ENCODE results near the gene TTC17. TPM values are rescaled to one million over a fixed set of nuclear protein-coding genes. Genes with fewer than 3 reads are reported as not detected.
A peak's percentile ranks its signal among the peaks of the same experiment; 100 is the strongest.
"Not testable (repeated sequence)": the region's sequence is repeated elsewhere in the genome, so short reads cannot be mapped to it uniquely, and the experiment has no call there.

The TTC17 gene, protein sequence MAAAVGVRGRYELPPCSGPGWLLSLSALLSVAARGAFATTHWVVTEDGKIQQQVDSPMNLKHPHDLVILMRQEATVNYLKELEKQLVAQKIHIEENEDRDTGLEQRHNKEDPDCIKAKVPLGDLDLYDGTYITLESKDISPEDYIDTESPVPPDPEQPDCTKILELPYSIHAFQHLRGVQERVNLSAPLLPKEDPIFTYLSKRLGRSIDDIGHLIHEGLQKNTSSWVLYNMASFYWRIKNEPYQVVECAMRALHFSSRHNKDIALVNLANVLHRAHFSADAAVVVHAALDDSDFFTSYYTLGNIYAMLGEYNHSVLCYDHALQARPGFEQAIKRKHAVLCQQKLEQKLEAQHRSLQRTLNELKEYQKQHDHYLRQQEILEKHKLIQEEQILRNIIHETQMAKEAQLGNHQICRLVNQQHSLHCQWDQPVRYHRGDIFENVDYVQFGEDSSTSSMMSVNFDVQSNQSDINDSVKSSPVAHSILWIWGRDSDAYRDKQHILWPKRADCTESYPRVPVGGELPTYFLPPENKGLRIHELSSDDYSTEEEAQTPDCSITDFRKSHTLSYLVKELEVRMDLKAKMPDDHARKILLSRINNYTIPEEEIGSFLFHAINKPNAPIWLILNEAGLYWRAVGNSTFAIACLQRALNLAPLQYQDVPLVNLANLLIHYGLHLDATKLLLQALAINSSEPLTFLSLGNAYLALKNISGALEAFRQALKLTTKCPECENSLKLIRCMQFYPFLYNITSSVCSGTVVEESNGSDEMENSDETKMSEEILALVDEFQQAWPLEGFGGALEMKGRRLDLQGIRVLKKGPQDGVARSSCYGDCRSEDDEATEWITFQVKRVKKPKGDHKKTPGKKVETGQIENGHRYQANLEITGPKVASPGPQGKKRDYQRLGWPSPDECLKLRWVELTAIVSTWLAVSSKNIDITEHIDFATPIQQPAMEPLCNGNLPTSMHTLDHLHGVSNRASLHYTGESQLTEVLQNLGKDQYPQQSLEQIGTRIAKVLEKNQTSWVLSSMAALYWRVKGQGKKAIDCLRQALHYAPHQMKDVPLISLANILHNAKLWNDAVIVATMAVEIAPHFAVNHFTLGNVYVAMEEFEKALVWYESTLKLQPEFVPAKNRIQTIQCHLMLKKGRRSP
- 10 to 100 TPM; 87.6 to 89.6 TPM for total RNA-seq

DNA sequence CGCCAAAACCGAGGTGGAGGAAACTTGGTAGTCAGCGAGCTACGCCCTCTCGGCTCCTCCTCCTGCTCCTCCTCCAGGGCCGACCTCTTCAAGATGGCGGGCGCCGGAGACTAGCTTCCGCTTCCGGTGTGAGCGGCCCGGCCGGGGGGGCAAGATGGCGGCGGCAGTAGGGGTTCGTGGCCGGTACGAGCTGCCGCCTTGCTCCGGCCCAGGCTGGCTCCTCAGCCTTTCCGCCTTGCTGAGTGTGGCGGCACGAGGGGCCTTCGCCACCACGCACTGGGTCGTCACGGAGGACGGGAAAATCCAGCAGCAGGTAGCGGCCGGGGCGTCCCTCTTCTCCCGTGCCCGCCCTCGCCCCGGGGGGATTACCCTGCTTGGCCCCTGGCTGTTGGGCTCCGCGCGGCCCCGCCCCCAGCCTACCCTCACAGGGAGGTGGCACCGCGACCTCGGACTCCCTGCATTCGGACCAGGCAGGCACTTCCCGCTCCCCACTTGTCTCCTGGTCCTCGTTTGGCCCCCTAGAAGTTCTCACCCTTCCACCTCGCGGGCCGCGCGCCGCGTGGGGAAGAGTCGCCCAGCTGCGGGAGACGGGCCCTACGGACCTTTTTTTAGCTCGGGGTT is at the start of gene TTC17:
Gene TTC17 (plus strand): TSS at position 120 of the 621 bp plus-strand sequence. CDS start 35 bp downstream, at position 155.
- peaks cover 28% of the 10 kb centered on the region for H3K4me1 Mint-ChIP-seq
- POLR2A ChIA-PET: interaction anchor here (0.6 to 2.5 kb wide), 13 partner anchors 11 to 322 kb away, joined by 3 to 52 read pairs (median 4); partner anchors contain the start of genes API5 and HSD17B12

DNA sequence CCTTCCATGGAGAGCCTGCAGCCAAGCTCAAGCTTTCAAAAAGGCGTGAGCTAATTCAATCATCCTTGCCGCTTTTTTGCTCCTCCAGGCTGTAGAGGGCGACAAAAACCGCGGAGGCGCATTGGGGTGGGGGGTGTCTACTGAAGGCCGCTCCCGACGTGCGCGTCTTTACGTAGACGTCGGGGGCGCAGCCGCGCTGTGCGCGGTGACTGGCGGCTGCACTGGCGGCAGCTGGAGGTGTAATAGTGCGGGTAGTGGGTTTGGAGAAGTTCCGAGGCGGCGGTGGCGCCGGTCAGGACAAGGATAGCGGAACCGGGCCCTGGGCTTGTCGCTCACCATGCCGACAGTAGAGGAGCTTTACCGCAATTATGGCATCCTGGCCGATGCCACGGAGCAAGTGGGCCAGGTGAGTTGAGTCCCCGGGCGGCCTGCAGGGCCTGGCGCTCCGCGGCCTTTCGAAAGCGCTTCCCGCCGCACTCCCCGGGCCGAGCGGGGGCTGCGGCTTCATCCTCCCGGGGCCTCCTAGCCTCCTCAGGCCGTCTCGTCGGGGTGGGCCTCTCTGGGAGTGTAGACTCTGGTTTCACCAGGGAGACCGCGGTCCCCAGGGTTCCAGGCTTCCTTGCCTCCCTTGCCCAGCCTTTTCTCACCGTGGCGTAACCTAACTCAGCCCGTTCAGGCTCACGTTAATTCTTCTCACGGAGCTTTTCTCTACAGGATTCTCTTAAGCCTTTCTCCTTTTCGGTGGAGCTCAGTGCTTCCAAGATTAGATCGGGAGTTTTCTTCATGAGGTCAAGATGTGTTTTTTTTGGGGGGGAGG is 46.7 kb upstream of the TTC17 start, which contains the start of gene API5:
Gene API5 (plus strand): TSS at position 206 of the 817 bp plus-strand sequence. CDS start 132 bp downstream, at position 338.
- Mint-ChIP-seq H3K9me3 (no peaks in the 10 kb centered on the region), H3K36me3 (peaks cover 8% of the 10 kb centered on the region), H3K27ac (peak within 1 kb of the TSS; percentile 92), H3K4me1 (peaks cover 39% of the 10 kb centered on the region), H3K27me3 (no peaks in the 10 kb centered on the region), H3K4me3 (peak within 1 kb of the TSS; percentile 99)
- ATAC-seq (ENCODE audit: low read depth) (peak; percentile 94), DNase-seq (peak; percentile 90)
- POLR2A ChIA-PET: interaction anchor here (0.5 to 3.5 kb wide), 5 partner anchors 23 to 107 kb away, joined by 3 to 52 read pairs (median 3); partner anchors contain the start of gene TTC17

More for the DNA sequence above, at the start of gene TTC17:
- no peaks in the 10 kb centered on the region for H3K9me3 Mint-ChIP-seq
- peaks cover 8% of the 10 kb centered on the region for H3K36me3 Mint-ChIP-seq
- H3K27me3 Mint-ChIP-seq: no peaks in the 10 kb centered on the region
- H3K4me3 Mint-ChIP-seq: peak within 1 kb of the TSS; percentile 97
- DNase-seq: peak; percentile 93
- ATAC-seq (ENCODE audit: low read depth): peak; percentile 95
- peak within 1 kb of the TSS; percentile 97 for H3K27ac Mint-ChIP-seq

DNA sequence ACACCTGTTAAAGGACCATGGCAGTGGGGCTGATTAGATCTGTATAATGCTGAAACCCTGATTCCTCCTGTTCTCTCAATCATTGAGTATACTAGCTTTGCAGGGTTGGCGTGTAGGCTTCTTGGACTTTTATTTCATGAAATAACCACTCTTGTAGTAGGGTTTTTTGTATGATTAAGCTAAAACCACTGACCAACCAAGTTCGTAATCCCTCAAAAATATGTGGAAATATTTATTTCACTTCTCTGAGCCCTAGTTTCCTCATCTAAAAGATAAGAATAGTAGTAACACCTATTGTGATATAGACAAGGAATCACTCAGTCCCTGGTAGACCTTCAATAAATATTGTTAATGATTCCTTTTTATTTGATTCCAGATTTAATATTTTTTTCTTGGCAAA is 42.8 kb upstream of the TTC17 start:
- Mint-ChIP-seq H3K4me1 (peaks cover 41% of the 10 kb centered on the region), H3K36me3 (peaks cover 13% of the 10 kb centered on the region), H3K27ac (no peak overlapping the region)

DNA sequence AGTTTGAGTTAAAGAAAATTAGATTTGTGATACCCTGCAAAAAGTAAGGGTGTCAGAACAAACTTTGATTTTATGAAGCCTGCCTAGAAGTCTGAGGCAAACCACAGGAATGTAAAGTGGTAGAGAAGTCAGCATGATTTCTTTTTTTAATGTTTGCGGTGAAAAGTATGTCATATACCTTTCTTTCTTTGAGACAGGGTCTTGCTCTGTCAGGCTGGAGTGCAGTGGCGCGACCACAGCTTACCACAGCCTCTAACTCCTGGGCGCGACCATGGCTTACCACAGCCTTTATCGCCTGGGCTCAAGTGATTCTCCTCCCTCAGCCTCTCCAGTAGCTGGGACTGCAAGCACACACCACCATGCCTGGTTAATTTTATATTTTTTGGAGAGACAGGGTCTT is 42.3 kb upstream of the TTC17 start:
- H3K4me1 Mint-ChIP-seq: peaks cover 39% of the 10 kb centered on the region
- no peaks in the 10 kb centered on the region for H3K27me3 Mint-ChIP-seq

More for the DNA sequence above, 42.8 kb upstream of the TTC17 start:
- ATAC-seq (ENCODE audit: low read depth) (no peak), DNase-seq (no peak)
- H3K4me3 Mint-ChIP-seq: peak overlapping the region; percentile 37
- no peaks in the 10 kb centered on the region for H3K9me3 Mint-ChIP-seq
- POLR2A ChIA-PET: no interaction called here
- H3K27me3 Mint-ChIP-seq: no peaks in the 10 kb centered on the region

DNA sequence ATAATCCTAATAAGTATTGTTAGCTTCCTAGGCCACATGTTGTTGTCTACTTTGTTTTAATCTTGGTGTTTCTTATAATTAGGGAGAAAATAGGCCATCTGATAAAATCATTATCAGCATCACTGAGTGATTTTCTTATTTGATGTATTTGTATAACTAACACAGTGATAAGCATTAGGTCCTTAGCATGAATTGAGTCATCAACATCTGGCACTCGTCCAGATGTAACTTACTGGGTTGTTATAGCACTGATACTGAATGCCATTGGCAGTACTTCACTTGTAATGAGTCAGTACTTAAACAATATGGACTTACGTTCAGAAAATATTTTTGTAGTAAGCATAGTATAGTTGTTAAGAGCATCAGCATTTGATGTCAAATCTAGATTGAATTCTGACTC is 30.7 kb upstream of the TTC17 start:
- Mint-ChIP-seq H3K4me1 (no peaks in the 10 kb centered on the region), H3K4me3 (no peak overlapping the region), H3K36me3 (peaks cover 32% of the 10 kb centered on the region), H3K27me3 (no peaks in the 10 kb centered on the region), H3K27ac (no peak overlapping the region), H3K9me3 (no peaks in the 10 kb centered on the region)
- ATAC-seq (ENCODE audit: low read depth): no peak
- no peak for DNase-seq
- POLR2A ChIA-PET: no interaction called here

More for the DNA sequence above, 42.3 kb upstream of the TTC17 start:
- Mint-ChIP-seq H3K9me3 (no peaks in the 10 kb centered on the region), H3K4me3 (peak overlapping the region; percentile 37), H3K36me3 (peaks cover 14% of the 10 kb centered on the region), H3K27ac (peak overlapping the region; percentile 32)
- POLR2A ChIA-PET: no interaction called here
- DNase-seq (peak; percentile 44), ATAC-seq (ENCODE audit: low read depth) (no peak)

DNA sequence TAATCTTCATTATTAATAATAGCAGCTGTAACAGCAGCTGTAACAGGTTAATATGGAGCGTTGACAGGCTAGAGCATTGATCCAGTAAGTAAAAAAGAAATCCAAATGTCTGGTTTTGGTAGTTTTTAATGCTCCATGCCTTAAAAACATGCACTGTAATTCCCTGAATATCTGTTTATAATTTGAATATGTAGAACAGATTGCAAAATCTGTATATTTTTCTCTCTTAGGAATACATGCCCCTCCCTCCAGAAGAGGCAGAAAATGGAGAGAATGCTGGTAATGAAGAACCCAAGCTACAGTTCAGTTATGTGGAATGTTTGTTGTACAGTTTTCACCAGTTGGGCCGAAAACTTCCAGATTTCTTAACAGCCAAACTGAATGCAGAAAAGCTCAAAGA is 30.2 kb upstream of the TTC17 start:
- H3K27ac Mint-ChIP-seq: no peak overlapping the region
- POLR2A ChIA-PET: no interaction called here
- no peaks in the 10 kb centered on the region for H3K9me3 Mint-ChIP-seq
- no peak for ATAC-seq (ENCODE audit: low read depth)
- no peaks in the 10 kb centered on the region for H3K27me3 Mint-ChIP-seq
- H3K4me1 Mint-ChIP-seq: no peaks in the 10 kb centered on the region
- H3K36me3 Mint-ChIP-seq: peaks cover 28% of the 10 kb centered on the region
- DNase-seq: no peak
- H3K4me3 Mint-ChIP-seq: no peak overlapping the region

DNA sequence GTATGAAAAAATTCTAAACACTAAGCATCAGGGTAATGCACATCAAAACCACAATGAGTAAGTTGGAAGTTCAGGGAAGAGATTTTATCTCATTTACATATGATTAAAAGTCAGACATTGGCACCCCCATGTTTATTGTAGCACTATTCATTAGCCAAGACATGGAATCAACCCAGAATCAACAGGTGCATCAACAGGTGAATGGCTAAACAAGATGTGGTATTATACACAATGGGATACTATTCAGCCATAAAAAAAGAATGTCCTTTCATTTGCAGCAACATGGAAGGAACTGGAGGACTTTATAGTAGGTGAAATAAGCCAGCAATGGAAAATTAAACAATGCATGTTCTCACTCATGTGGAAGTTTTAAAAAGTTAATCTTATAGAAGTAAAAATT is 17.6 kb upstream of the TTC17 start:
- Mint-ChIP-seq H3K4me1 (no peaks in the 10 kb centered on the region), H3K4me3 (no peak overlapping the region), H3K27ac (no peak overlapping the region), H3K36me3 (peaks cover 11% of the 10 kb centered on the region), H3K27me3 (no peaks in the 10 kb centered on the region), H3K9me3 (no peaks in the 10 kb centered on the region)
- POLR2A ChIA-PET: no interaction called here
- no peak for DNase-seq
- ATAC-seq (ENCODE audit: low read depth): no peak

DNA sequence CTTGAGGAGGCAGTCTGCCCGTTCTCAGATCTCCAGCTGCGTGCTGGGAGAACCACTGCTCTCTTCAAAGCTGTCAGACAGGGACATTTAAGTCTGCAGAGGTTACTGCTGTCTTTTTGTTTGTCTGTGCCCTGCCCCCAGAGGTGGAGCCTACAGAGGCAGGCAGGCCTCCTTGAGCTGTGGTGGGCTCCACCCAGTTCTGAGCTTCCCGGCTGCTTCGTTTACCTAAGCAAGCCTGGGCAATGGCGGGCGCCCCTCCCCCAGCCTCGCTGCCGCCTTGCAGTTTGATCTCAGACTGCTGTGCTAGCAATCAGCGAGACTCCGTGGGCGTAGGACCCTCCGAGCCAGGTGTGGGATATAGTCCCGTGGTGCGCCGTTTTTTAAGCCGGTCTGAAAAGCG is 7.3 kb upstream of the TTC17 start:
- H3K4me3 Mint-ChIP-seq; H3K27me3 Mint-ChIP-seq; H3K27ac Mint-ChIP-seq; DNase-seq; ATAC-seq (ENCODE audit: low read depth); H3K36me3 Mint-ChIP-seq; H3K4me1 Mint-ChIP-seq; H3K9me3 Mint-ChIP-seq; POLR2A ChIA-PET: not testable (repeated sequence)

DNA sequence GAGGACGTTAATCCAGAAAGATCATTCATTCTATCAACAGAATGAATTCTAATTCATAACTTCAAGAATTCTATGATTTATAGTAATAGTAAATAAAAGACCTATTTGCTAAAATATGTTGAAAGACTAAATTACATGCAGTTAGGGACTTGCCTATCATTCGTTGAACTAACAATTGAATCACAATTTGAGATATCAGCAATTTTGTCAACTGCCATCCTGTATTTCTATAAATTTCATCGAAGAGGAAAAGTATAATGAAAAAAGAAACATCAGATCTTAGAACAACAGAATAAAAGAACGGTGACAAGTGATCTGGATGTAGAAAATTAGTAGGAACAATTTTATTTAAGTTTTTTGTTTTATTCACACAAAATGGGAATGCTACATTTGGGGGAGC is 4.4 kb upstream of the TTC17 start:
- POLR2A ChIA-PET: no interaction called here
- no peaks in the 10 kb centered on the region for H3K9me3 Mint-ChIP-seq
- no peaks in the 10 kb centered on the region for H3K27me3 Mint-ChIP-seq
- ATAC-seq (ENCODE audit: low read depth) (no peak), DNase-seq (no peak)
- H3K36me3 Mint-ChIP-seq: peaks cover 6% of the 10 kb centered on the region
- H3K27ac Mint-ChIP-seq: no peak overlapping the region
- no peak overlapping the region for H3K4me3 Mint-ChIP-seq
- H3K4me1 Mint-ChIP-seq: peaks cover 10% of the 10 kb centered on the region

DNA sequence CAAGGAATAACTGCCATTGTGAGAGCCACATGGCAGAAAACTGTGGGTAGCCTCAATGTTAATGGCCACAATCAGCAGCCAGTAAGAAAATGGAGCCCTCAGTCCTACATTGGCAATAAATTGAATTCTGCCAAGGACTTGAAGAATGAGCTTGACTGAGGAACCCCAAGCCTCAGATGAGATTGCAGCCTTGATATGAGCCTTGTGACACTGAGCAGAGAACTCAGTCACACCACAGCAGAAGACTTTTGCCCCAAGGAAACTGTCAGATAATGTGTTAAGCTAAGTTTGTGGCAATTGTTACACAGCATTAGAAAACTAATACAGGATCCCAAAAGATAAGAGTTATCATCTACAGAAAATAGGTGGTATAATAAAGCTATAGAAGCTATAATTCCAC is 2.4 kb upstream of the TTC17 start:
- no peaks in the 10 kb centered on the region for H3K27me3 Mint-ChIP-seq
- ATAC-seq (ENCODE audit: low read depth): no peak
- peaks cover 24% of the 10 kb centered on the region for H3K4me1 Mint-ChIP-seq
- H3K36me3 Mint-ChIP-seq: peaks cover 6% of the 10 kb centered on the region
- no peak for DNase-seq
- H3K27ac Mint-ChIP-seq: no peak overlapping the region
- H3K9me3 Mint-ChIP-seq: no peaks in the 10 kb centered on the region
- POLR2A ChIA-PET: no interaction called here
- no peak overlapping the region for H3K4me3 Mint-ChIP-seq

DNA sequence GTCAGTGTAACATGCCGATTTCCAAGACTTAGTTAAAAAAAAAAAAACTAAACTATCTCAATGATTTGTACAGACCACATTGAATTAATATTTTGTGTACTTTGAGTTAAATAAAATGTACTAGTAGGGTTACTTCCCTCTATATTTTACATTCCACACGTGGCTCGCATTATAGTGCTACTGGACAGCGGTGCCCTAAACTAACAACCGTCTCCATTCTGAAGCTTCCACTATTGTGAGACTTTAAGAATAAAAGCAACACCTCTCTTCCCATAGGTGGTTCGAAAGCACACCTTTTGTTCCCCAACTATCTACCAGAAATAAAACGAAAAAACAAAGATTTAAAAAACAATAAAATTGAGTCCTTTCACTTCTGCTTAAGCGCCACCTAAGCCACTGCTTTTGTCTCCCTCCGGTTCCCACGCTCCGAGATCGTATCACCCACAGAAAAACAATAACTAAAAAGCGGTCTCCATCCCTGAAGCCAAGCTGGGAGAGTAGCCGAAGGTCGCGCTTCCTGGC is 380 bp upstream of the TTC17 start:
- POLR2A ChIA-PET: interaction anchor here (0.6 to 2.5 kb wide), 12 partner anchors 11 to 322 kb away, joined by 3 to 52 read pairs (median 4); partner anchors contain the start of genes API5 and HSD17B12
- H3K9me3 Mint-ChIP-seq: no peaks in the 10 kb centered on the region
- H3K27me3 Mint-ChIP-seq: no peaks in the 10 kb centered on the region
- H3K36me3 Mint-ChIP-seq: peaks cover 3% of the 10 kb centered on the region
- DNase-seq (no peak), ATAC-seq (ENCODE audit: low read depth) (no peak)
- H3K4me3 Mint-ChIP-seq: peak overlapping the region; percentile 97
- peak overlapping the region; percentile 97 for H3K27ac Mint-ChIP-seq
- peaks cover 26% of the 10 kb centered on the region for H3K4me1 Mint-ChIP-seq

DNA sequence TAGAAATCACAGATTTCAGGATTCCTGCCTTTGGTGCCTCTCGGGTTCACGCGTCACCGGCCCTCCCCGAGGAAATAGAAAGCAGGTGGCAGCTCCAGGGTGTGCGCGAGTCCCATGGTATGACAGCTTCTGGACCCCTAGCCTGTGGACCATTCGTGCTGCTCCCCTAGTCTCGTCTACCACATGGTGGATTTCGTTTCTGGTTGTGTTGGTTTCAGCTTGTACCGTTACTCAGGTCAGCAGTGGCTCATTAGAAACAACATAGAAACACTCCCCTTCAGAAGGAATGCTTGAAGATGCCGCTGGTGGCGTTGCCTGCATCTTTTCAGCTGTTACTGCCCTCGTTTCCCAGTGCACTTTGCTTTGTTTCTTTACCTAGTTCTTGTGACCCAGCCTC is 700 bp downstream of the TTC17 start:
- H3K4me1 Mint-ChIP-seq: peaks cover 28% of the 10 kb centered on the region
- ATAC-seq (ENCODE audit: low read depth) (peak; percentile 41), DNase-seq (no peak)
- no peaks in the 10 kb centered on the region for H3K9me3 Mint-ChIP-seq
- H3K27me3 Mint-ChIP-seq: no peaks in the 10 kb centered on the region
- peak overlapping the region; percentile 97 for H3K27ac Mint-ChIP-seq
- H3K36me3 Mint-ChIP-seq: peaks cover 11% of the 10 kb centered on the region
- H3K4me3 Mint-ChIP-seq: peak overlapping the region; percentile 97
- POLR2A ChIA-PET: interaction anchor here (0.7 to 2.5 kb wide), 9 partner anchors 10 to 321 kb away, joined by 3 to 52 read pairs (median 4); partner anchors contain the start of genes API5 and HSD17B12
